Activated CD8-positive, alpha-beta T cell treated with anti-CD3 and anti-CD28 coated beads for 36 hours (primary cell): ENCODE data around the gene WNT4. TPM values are rescaled to one million over a fixed set of nuclear protein-coding genes. Genes with fewer than 3 reads are reported as not detected.

Experiments
- ATAC-seq: fragments of 200-7000 bp; cut with Tn5 transposase; one replicate; pipeline ENCODE4 v1.10.0; 2021; ENCODE audit warnings: mild to moderate bottlenecking, moderate library complexity
- CTCF ChIA-PET: fragments of 350-600 bp; sonication (Branson Sonifier 250); formaldehyde crosslinking; loops from one replicate; lab custom pipeline; 2021; ENCODE audit warnings: antibody characterized with exemption; lab: Charles Lee
- POLR2A ChIA-PET: fragments of 350-600 bp; sonication (Branson Sonifier 250); formaldehyde crosslinking; loops from one replicate; lab custom pipeline; 2021; ENCODE audit warnings: antibody characterized with exemption; lab: Charles Lee
- DNase-seq: peaks from one replicate; pipeline ENCODE4 v3.0.0-alpha.2; 2020
- H3K27ac Mint-ChIP-seq: one replicate; pipeline ENCODE4 v1.8.0; 2021; ENCODE audit warnings: mild to moderate bottlenecking, mixed read lengths
- H3K27me3 Mint-ChIP-seq: one replicate; pipeline ENCODE4 v1.8.0; 2021; ENCODE audit warnings: mixed read lengths
- H3K36me3 Mint-ChIP-seq: one replicate; pipeline ENCODE4 v1.8.0; 2021; ENCODE audit warnings: low read depth, mixed read lengths
- H3K4me1 Mint-ChIP-seq: one replicate; pipeline ENCODE4 v1.8.0; 2021; ENCODE audit warnings: low read depth, mixed read lengths
- H3K4me3 Mint-ChIP-seq: one replicate; pipeline ENCODE4 v1.8.0; 2021; ENCODE audit warnings: mild to moderate bottlenecking, moderate library complexity, mixed read lengths
- H3K9me3 Mint-ChIP-seq: one replicate; pipeline ENCODE4 v1.8.0; 2021; ENCODE audit warnings: mixed read lengths
- CTCF ChIP-seq: fragments of 200-600 bp; IDR thresholded peaks from one replicate; pipeline ENCODE4 v1.8.0; 2022; ENCODE audit warnings: antibody characterized with exemption, mild to moderate bottlenecking
- intact Hi-C: fragments of 100-400 bp; cut with micrococcal nuclease; formaldehyde crosslinking; loops from one replicate; pipeline ENCODE4 v1.10.0; 2022
- total RNA-seq, 2 experiments: library from RNA; stranded (reverse); gene quantifications; one replicate each; pipeline ENCODE4 v1.2.3, GENCODE V29; 2021

WNT4 gene
- total RNA-seq, 2 experiments from 2014 or later: not detected

GRCh38 chr1:22119626-22120468 is 23.1 kb downstream of the WNT4 start:
- DNase-seq: no peak
- Mint-ChIP-seq H3K9me3 (no peaks in the 10 kb centered on the region), H3K4me3 (no peak overlapping the region), H3K27ac (peak overlapping the region; percentile 35), H3K27me3 (no peaks in the 10 kb centered on the region), H3K36me3 (peaks cover 9% of the 10 kb centered on the region), H3K4me1 (peaks cover 17% of the 10 kb centered on the region)
- TF ChIP-seq CTCF: no peak
- intact Hi-C loops: no loop called here
- ChIA-PET CTCF (no interaction called here), POLR2A (no interaction called here)
- no peak for ATAC-seq

- DNase-seq: no peak
- ATAC-seq: no peak
- ChIA-PET CTCF (interaction anchor here (0.7 to 1.4 kb wide), 3 partner anchors 13 to 155 kb away, joined by 3 read pairs; no protein-coding TSS in a partner anchor), POLR2A (interaction anchor here (1.2 kb wide), 1 partner anchor 9 kb away, joined by 3 read pairs; no protein-coding TSS in a partner anchor)
- no peaks in the 10 kb centered on the region for H3K27me3 Mint-ChIP-seq
- H3K27ac Mint-ChIP-seq: peak overlapping the region; percentile 52
- no peak overlapping the region for H3K4me3 Mint-ChIP-seq
- intact Hi-C loops: no loop called here
- H3K4me1 Mint-ChIP-seq: peaks cover 18% of the 10 kb centered on the region
- H3K9me3 Mint-ChIP-seq: no peaks in the 10 kb centered on the region
- peaks cover 9% of the 10 kb centered on the region for H3K36me3 Mint-ChIP-seq
- no peak for TF ChIP-seq CTCF
Measured at GRCh38 chr1:22118291-22118992, 24.5 kb downstream of the WNT4 start.

- Mint-ChIP-seq H3K36me3 (peaks cover 12% of the 10 kb centered on the region), H3K4me3 (no peak overlapping the region), H3K9me3 (no peaks in the 10 kb centered on the region), H3K27me3 (no peaks in the 10 kb centered on the region), H3K4me1 (peaks cover 18% of the 10 kb centered on the region), H3K27ac (peak overlapping the region; percentile 40)
- no peak for ATAC-seq
- CTCF ChIA-PET: interaction anchor here (0.7 to 1.4 kb wide), 3 partner anchors 12 to 154 kb away, joined by 3 read pairs; no protein-coding TSS in a partner anchor
- no peak for TF ChIP-seq CTCF
- no peak for DNase-seq
- intact Hi-C loops: no loop called here
- POLR2A ChIA-PET: interaction anchor here (1.2 kb wide), 1 partner anchor 8 kb away, joined by 3 read pairs; no protein-coding TSS in a partner anchor
Measured at GRCh38 chr1:22117851-22118250, 25.0 kb downstream of the WNT4 start.

GRCh38 chr1:22117238-22117637 is 25.7 kb downstream of the WNT4 start:
- no peak for ATAC-seq

More at GRCh38 chr1:22117238-22117637, 25.7 kb downstream of the WNT4 start:
- no peak for TF ChIP-seq CTCF
- H3K27me3 Mint-ChIP-seq: no peaks in the 10 kb centered on the region
- CTCF ChIA-PET: interaction anchor here (0.8 to 1.4 kb wide), 3 partner anchors 12 to 154 kb away, joined by 3 read pairs; no protein-coding TSS in a partner anchor
- no peak for DNase-seq
- H3K36me3 Mint-ChIP-seq: peaks cover 12% of the 10 kb centered on the region
- H3K27ac Mint-ChIP-seq: no peak overlapping the region
- intact Hi-C loops: no loop called here
- POLR2A ChIA-PET: no interaction called here
- no peak overlapping the region for H3K4me3 Mint-ChIP-seq
- H3K9me3 Mint-ChIP-seq: no peaks in the 10 kb centered on the region
- peaks cover 18% of the 10 kb centered on the region for H3K4me1 Mint-ChIP-seq
